CMK (cell line): Measurements from ENCODE around the gene ADGRA1.

ENCODE experiments used
- DNase-seq: peaks from one replicate; pipeline ENCODE4 v3.0.0-alpha.2; 2010; ENCODE audit warnings: low read depth

ADGRA1 gene

GRCh38 chr10:133076274-133077038, 11.3 kb upstream of the ADGRA1 start:
- no peak for DNase-seq

DNA sequence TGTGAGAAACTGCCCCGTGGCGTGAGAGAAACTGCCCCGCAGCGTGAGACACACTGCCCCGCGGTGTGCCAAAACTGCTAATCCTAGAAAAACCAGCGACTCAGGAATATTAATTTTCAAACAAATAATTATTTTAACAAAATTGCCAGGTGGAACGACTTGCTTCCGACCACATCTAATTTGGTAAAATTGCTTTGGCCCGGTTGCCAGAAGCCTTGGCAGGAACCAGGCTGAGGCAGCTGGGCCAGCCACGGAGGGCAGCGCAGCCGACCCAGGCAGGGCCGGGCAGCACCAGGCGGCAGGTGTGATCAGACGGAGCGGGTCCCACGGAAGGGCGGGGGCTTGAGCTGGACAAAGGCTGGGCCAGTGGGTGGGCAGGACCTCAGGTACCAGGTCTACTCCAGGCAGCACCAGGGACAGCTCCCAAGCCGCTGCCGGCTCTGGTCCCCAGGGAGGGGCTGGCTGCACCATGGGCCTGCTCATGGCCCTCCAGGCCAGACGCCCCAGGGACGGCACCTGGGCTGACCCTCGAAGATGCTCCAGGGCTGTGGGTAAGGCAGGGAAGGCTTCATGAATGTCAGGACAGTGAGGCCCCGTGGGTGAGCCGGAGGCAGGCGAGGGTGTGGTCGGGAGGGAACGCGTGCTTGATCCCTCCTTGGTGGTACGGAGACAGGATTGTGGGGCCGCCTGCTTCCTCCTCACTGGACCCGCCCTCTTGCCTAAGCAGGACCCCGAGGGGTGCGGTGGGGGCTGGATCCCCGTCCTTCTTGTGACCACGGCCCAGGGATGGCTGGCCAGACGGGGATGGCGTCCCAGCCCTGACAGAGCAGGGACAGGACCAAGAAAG, 7.7 kb upstream of the ADGRA1 start:
- DNase-seq, result no peak

- DNase-seq, result no peak
These were observed 7.1 kb upstream of the ADGRA1 start for GRCh38 chr10:133080683-133081040.

DNA sequence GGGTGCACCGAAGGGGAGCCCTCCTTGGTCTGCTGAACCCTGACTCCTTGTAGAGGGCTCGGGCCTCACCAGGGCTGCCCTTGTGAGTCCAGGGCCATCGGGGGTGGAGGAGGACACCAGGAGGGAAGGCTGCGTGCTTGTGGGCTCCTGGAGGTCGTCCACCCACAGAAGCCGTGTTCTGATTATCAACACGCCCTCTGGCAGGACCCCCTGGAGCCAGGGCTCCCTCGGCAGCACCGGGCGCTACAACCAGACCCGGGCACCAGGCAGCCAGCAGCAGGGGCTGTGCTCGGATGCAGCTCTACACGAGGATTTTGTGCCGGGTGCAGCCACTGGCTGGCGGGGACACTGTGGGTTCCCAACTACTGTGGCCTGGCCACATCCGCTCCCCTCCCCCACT, 6.1 kb upstream of the ADGRA1 start:
- DNase-seq, result no peak

GRCh38 chr10:133082685-133083421, 4.9 kb upstream of the ADGRA1 start:
- no peak for DNase-seq

- no peak for DNase-seq
These were observed 4.2 kb upstream of the ADGRA1 start for GRCh38 chr10:133083422-133084100.

DNA sequence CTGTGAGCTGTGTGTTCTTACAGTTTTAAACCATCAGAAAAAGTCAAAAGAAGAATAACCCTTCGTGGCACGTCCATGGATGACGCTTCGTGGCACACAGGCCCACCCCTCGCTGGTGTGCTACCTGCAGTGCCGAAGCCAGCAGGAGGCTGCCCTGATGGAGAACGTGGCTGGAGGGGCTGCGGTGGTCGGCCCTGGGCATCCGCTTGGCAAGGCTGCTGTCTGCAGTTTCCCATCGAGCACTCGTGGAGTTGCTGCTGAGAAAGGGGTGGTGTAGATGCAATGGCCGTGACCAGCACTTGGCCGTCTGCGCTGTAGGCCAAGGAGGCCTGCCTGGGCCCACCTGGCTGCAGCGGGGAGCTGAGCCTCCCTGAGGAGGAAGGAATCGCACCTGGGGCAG, 3.2 kb upstream of the ADGRA1 start:
- DNase-seq, result no peak

DNA sequence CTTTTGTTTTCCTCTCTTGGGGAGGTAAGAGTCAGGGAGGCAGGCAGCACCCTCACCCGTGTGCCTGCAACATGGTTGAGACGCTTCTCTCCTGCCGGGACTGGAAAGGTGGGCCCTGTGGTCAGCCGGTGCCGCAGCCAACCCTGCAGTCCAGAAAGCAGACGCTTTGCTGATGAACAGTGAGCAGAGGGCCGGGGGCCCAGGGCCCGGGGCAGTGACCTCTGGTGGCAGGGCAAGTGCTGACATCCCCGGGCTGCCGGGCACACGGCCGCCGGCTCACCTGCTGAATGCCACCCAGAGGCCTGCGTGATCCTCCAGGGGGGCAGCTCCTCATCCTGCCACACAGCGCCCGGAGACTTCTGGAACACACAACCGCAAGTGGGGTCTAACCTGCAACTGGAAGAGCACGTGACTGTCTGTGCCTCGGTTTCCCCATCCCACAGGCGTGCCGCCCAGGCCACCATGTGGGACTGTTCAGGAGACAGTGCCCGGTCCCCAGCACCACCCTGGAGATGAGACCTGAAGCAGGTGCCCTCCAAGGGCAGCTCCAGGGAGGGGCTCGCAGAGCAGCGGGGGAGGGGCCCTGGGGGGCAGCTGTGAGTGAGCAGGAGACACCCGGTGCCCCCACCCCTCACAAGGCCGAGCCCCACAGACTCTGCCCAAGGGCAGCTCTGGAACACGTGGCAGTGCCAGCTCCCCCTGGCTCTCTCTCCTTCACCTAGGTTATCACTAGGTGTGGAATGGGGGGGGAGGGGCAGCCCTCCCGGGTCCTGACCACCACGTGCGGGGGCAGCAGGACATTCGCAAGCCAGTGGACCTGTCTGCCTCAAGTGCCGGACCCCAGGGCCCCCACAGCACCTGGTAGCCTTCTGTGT, 2.2 kb upstream of the ADGRA1 start:
- no peak for DNase-seq

DNA sequence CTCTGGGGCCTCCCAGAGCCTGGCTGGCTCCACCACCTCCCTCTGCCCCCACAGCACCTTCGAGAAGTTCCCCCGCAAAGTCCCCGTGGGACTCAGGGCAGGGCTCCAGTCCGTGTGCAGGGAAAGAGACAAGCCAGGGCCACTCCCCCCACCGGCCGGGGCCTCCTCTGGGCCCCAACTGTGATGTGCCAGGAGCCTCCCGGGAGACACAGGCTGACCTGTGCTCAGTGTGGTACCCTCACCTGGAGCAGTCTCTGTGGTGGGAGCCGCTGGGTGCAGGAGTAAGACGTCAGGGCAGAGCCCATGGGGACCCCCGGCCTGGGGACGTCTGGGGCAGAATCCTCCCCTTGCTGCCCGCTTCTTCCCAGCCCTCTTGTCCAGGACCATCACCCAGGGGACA, 1.5 kb upstream of the ADGRA1 start:
- no peak for DNase-seq

DNA sequence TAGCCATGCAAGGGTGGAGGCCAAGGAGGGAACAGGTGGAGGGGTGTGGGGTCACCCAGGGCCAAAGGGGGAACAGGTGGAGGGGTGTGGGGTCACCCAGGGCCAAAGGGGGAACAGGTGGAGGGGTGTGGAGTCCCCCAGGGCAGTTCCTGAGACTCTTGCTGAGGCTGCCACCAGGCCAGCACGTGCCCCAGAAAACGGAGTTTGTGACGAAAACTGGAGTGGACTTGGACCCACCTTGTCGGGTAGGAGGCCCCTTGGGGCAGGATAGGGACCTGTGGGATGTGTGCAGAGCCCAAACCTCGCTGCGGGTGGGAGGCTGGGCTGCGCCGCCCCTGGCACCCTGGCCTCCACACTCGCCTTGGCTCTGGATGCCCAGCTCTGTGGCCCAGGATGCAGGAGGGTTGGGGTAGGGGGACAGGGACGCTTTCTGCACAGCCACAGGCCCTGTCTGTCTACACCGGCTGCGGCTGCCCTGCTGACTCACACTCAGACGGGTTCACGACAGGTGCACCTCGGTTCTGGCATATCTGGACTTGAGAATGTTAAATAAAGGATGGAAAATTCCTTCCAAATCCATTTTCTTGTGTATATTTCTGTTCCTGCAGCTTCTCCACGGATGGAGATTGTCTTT, 562 bp upstream of the ADGRA1 start:
- DNase-seq, result no peak

GRCh38 chr10:133088179-133088955, 643 bp downstream of the ADGRA1 start:
- DNase-seq, result no peak

DNA sequence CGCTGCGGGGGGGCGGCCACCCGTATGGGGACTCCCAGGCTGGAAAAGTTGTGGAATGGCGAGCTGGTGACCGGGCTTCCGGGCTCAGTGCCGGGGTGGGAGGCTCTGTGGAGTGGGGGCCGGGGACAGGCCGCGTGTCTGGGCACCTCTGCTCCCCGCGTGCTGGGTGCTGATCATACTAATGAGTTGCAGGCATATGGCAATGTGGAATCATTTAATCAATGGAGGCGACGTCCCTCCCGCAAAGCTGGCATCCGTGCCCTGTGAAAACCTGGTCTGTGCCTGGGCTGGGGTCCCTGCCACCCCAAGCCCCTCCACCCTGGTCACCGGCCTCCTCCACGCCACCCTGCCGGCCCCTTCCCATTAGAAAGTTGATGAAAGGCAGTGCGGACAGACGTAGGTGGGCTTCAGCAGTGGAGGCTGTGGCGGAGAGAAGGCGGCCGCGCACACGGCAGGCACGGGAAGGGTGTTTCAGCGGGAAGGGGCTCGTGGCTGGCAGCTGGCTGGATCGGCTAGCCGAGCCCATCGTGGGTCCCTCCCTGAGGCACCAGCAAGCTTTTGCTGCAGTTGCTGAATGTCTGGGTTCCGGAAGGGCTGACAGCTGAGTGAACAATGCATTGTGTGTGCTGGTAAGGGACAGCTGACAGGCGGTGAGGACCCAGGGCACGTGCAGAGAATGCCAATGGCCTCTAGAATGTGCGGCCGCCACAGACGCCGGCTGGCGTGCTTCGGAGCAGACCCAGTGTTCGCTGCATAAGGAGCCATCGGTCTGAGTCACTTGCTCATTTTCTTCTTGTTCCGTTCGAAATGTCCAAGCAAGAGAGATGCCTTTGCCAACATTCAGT, 1.5 kb downstream of the ADGRA1 start:
- no peak for DNase-seq

DNA sequence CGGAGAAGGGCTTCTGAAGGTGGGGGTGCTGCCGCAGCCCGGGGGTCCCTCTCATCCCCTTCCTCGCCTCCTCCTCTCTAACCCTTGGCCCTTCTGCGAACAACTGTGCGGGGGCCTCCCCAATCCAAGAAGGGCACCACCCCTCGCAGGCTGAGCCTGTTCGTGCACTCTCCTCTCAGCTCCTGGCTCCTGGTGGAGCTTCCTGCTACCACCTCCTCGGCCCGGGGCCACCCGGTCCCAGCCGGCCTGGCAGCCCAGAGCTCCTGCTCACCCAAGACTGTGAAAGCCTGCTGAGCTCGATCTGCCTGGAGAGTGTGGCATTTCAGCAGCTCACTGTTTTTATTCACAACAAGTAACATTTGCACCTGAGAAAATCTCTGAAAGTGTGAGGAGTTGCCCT, 2.4 kb downstream of the ADGRA1 start:
- no peak for DNase-seq

DNA sequence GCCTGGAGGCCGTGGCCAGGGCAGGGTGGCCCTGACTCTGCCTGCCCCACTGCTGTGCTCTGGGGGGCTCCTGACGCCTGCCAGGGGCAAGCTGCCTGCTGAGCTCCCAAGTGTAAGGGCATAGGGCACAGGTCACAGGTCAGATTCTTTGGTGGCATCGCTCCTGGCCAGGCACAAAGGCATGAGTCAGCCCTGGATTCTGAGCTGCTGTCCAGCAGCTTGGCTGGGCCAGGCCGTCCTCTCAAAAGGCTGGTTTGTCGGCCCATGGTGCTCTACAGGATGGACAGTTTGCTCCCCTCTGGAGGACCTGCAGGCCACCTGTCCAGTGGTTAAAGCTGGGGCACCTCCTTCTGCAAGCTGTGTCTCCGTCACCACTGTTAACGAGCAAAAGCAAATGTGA, 2.9 kb downstream of the ADGRA1 start:
- DNase-seq, result no peak

DNA sequence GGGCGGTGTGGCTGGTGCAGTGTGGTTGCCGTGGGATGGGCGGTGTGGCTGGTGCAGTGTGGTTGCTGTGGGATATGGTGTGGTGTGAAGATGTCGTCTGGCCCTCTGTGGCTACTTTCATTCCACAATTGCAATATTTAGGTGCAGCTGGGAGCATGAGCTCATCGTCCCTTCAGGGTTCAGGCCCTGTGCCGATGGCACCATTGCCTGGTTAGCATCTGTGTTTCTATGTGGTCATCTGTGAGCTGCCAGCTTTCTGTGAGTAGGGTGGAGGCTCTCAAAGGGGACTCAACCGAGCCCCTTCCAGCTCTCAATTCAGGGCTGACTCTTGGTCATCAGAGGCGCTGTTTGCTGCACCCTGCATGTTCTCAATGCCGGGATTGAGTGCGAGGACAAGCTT, 3.6 kb downstream of the ADGRA1 start:
- DNase-seq, result no peak

- no peak for DNase-seq
These were observed 5.6 kb downstream of the ADGRA1 start for GRCh38 chr10:133093291-133093690.

- no peak for DNase-seq
These were observed 6.6 kb downstream of the ADGRA1 start for GRCh38 chr10:133094286-133094685.

DNA sequence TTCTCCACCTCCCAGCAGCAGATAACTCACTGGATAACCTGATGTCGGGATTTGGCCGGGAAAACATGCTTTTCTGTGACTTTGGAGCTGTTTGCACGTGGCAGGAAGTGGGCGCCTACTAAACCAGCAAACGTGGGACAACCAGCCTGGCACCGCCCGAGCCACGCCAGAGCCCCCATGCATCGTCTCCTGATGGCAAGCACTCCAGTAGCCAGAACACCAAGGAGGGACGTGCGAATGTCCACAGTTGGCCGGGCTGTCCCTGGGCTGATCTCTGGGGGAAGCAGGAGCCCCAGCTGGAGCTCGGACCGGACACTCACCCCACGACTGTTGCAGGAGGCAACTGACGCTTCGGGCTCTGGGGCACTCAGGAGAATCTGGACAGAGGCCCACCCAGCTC, 7.1 kb downstream of the ADGRA1 start:
- DNase-seq, result no peak

- DNase-seq, result no peak
These were observed 7.9 kb downstream of the ADGRA1 start for GRCh38 chr10:133095586-133095985.
